ENCODE measurements around the gene VSNL1. TPM values are rescaled to one million over a fixed set of nuclear protein-coding genes. Genes with fewer than 3 reads are reported as not detected.

Gene VSNL1
- total and polyA plus RNA-seq, 2 donors (not counting 1 experiment from before 2014, with no cell fraction given): not detected

- no peak overlapping the region for H3K4me3 Mint-ChIP-seq
- H3K9ac ChIP-seq (ENCODE audit: low read length): no peak overlapping the region
- no peaks in the 10 kb centered on the region for H3K9me3 ChIP-seq (ENCODE audit: control extremely low read depth in 1 of 3, control insufficient read depth in 2 of 3, insufficient read depth in 1 of 3, low read length in 2 of 3)
- H3K27me3 ChIP-seq (replicated peaks in 1 of 4; ENCODE audit: control extremely low read depth in 1 of 4, control insufficient read depth in 3 of 4, insufficient read depth in 4 of 4, low read length in 3 of 4): peaks cover 0 to 5% (median 1%) of the 10 kb centered on the region in 4 experiments
- H3K4me3 ChIP-seq (ENCODE audit: control extremely low read depth in 1 of 5, extremely low read depth in 1 of 5, insufficient read depth in 1 of 5, low read depth in 2 of 5, low read length in 4 of 5): no peak overlapping the region
- no peak overlapping the region for H3K27ac Mint-ChIP-seq
- ChIA-PET POLR2A (no interaction called here), CTCF (interaction anchor here (1.3 kb wide), 1 partner anchor 38 kb away, joined by 3 read pairs; no protein-coding TSS in a partner anchor)
- no peaks in the 10 kb centered on the region for H3K36me3 ChIP-seq (replicated peaks in 1 of 2; ENCODE audit: control extremely low read depth in 1 of 2, control insufficient read depth in 1 of 2, extremely low read depth in 1 of 2, insufficient read depth in 2 of 2, low read length in 1 of 2)
- intact Hi-C loops (cut with micrococcal nuclease): no loop called here
- no peak overlapping the region for H3K27ac ChIP-seq (ENCODE audit: low read length in 2 of 2)
- DNase-seq (no peak), ATAC-seq (ENCODE audit: low read depth) (no peak)
- no peak overlapping the region for H3K4me2 ChIP-seq (replicated peaks; ENCODE audit: low read depth, low read length, poor library complexity, severe bottlenecking)
- no peak for TF ChIP-seq EZH2 (IDR thresholded peaks at IDR 0.05; ENCODE audit: borderline replicate concordance, insufficient read depth, low read depth, low read length, poor library complexity, severe bottlenecking)
- H4K20me1 ChIP-seq (ENCODE audit: control insufficient read depth, insufficient read depth, low read length, poor library complexity, severe bottlenecking): no peaks in the 10 kb centered on the region
- peaks cover 33% of the 10 kb centered on the region for H3K27me3 Mint-ChIP-seq
- H3K9me3 Mint-ChIP-seq (ENCODE audit: insufficient read depth): no peaks in the 10 kb centered on the region
- no peak overlapping the region for H2AFZ ChIP-seq (ENCODE audit: insufficient read depth, low read depth, low read length, poor library complexity, severe bottlenecking)
- H3K79me2 ChIP-seq (ENCODE audit: control insufficient read depth, insufficient read depth, low read length): no peaks in the 10 kb centered on the region
- H3K4me1 ChIP-seq (ENCODE audit: control insufficient read depth in 2 of 2, insufficient read depth in 2 of 2, low read length in 2 of 2): no peaks in the 10 kb centered on the region
- H3K4me1 Mint-ChIP-seq: no peaks in the 10 kb centered on the region
- 80% methylated on average over 1 of the region's 1 CpG for WGBS (ENCODE audit: insufficient coverage)
These were observed 66.9 kb downstream of the VSNL1 start for GRCh38 chr2:17607379-17607778.

DNA sequence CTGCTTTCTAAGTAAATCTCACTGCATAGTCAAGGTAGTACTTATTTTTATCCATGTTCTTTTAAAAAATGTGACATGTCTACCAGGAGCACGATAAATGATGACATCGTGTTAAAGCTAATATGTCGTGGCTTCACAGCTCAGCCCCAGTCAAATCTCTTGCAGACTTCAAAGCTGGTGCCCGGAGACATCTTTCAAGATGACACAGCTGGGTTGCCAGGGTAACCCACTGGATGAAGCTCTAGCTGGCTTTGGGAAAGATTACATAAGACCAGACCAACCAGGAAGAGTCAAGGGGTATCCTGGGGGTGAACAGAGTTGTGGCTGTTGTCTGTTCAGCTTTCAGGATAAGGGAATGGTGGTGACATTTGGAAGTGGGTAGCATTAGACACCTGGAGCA, 67.8 kb downstream of the VSNL1 start:
- POLR2A ChIA-PET: no interaction called here
- TF ChIP-seq, protein P1, sequence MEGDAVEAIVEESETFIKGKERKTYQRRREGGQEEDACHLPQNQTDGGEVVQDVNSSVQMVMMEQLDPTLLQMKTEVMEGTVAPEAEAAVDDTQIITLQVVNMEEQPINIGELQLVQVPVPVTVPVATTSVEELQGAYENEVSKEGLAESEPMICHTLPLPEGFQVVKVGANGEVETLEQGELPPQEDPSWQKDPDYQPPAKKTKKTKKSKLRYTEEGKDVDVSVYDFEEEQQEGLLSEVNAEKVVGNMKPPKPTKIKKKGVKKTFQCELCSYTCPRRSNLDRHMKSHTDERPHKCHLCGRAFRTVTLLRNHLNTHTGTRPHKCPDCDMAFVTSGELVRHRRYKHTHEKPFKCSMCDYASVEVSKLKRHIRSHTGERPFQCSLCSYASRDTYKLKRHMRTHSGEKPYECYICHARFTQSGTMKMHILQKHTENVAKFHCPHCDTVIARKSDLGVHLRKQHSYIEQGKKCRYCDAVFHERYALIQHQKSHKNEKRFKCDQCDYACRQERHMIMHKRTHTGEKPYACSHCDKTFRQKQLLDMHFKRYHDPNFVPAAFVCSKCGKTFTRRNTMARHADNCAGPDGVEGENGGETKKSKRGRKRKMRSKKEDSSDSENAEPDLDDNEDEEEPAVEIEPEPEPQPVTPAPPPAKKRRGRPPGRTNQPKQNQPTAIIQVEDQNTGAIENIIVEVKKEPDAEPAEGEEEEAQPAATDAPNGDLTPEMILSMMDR (IDR thresholded peaks at IDR 0.05): no peak
- no peak for TF ChIP-seq EZH2 (IDR thresholded peaks at IDR 0.05; ENCODE audit: borderline replicate concordance, insufficient read depth, low read depth, low read length, poor library complexity, severe bottlenecking)
- Histone ChIP-seq H4K20me1 (ENCODE audit: control insufficient read depth, insufficient read depth, low read length, poor library complexity, severe bottlenecking) (no peaks in the 10 kb centered on the region), H3K79me2 (ENCODE audit: control insufficient read depth, insufficient read depth, low read length) (no peaks in the 10 kb centered on the region), H3K27me3 (replicated peaks in 1 of 4; ENCODE audit: control extremely low read depth in 1 of 4, control insufficient read depth in 3 of 4, insufficient read depth in 4 of 4, low read length in 3 of 4) (peaks cover 0 to 6% (median 1%) of the 10 kb centered on the region in 4 experiments), H3K9ac (ENCODE audit: low read length) (no peak overlapping the region), H3K9me3 (ENCODE audit: control extremely low read depth in 1 of 3, control insufficient read depth in 2 of 3, insufficient read depth in 1 of 3, low read length in 2 of 3) (no peaks in the 10 kb centered on the region), H3K36me3 (replicated peaks in 1 of 2; ENCODE audit: control extremely low read depth in 1 of 2, control insufficient read depth in 1 of 2, extremely low read depth in 1 of 2, insufficient read depth in 2 of 2, low read length in 1 of 2) (no peaks in the 10 kb centered on the region), H3K4me2 (replicated peaks; ENCODE audit: low read depth, low read length, poor library complexity, severe bottlenecking) (no peak overlapping the region), H3K27ac (ENCODE audit: low read length in 2 of 2) (no peak overlapping the region), H3K4me1 (ENCODE audit: control insufficient read depth in 2 of 2, insufficient read depth in 2 of 2, low read length in 2 of 2) (no peaks in the 10 kb centered on the region), H2AFZ (ENCODE audit: insufficient read depth, low read depth, low read length, poor library complexity, severe bottlenecking) (no peak overlapping the region), H3K4me3 (ENCODE audit: control extremely low read depth in 1 of 5, extremely low read depth in 1 of 5, insufficient read depth in 1 of 5, low read depth in 2 of 5, low read length in 4 of 5) (no peak overlapping the region)
- no peak for ATAC-seq (ENCODE audit: low read depth)
- no peak for DNase-seq
- peaks cover 31% of the 10 kb centered on the region for H3K27me3 Mint-ChIP-seq
- intact Hi-C loops (cut with micrococcal nuclease): no loop called here
- no peak overlapping the region for H3K27ac Mint-ChIP-seq
- 91% methylated on average over 4 of the region's 4 CpGs for WGBS (ENCODE audit: insufficient coverage)
- H3K4me1 Mint-ChIP-seq: no peaks in the 10 kb centered on the region
- H3K4me3 Mint-ChIP-seq: no peak overlapping the region
- no peaks in the 10 kb centered on the region for H3K9me3 Mint-ChIP-seq (ENCODE audit: insufficient read depth)
- CTCF ChIA-PET: interaction anchor here (1.3 kb wide), 2 partner anchors 37 to 63 kb away, joined by 3 read pairs; no protein-coding TSS in a partner anchor

Data from B cell (primary cell).